Keratinocyte (primary cell): ENCODE data around the gene ULK4.

Experiments used
- CTCF ChIP-seq, 3 experiments: IDR thresholded peaks in 1 of 3; conservative IDR thresholded peaks in 1 of 3; optimal IDR thresholded peaks in 1 of 3; 2 replicates in 2 of 3; 3 replicates in 1 of 3; pipeline versions ENCODE3 to v1.5.1; 2011; ENCODE audit warnings: low read length in 3 of 3, mild to moderate bottlenecking in 3 of 3, moderate library complexity in 2 of 3, control low read depth in 1 of 3, inconsistent platforms in 1 of 3; ENCODE audit not compliant: insufficient read depth in 2 of 3; ENCODE audit errors: extremely low read depth in 1 of 3
- EZH2 ChIP-seq: IDR thresholded peaks from one replicate; pipeline ENCODE4 v1.6.1; 2012; ENCODE audit warnings: inconsistent platforms, mild to moderate bottlenecking, low read length, moderate library complexity

- TF ChIP-seq EZH2 (no peak), CTCF (optimal IDR thresholded peaks at IDR 0.05 in 1 of 3, IDR thresholded peaks at IDR 0.05 in 1 of 3, conservative IDR thresholded peaks at IDR 0.05 in 1 of 3; ENCODE audit: extremely low read depth in 1 of 3, insufficient read depth in 2 of 3, low read length in 3 of 3) (no peak)
Measured at GRCh38 chr3:41652931-41653330, 309.0 kb downstream of the ULK4 start.
